ENCODE data around the gene MRPL23.

MRPL23 gene

GRCh38 chr11:2002042-2002776 is 55.1 kb downstream of the MRPL23 start:
- H3K9ac ChIP-seq (ENCODE audit: low read length), result no peak overlapping the region
- H3K4me1 ChIP-seq (ENCODE audit: control insufficient read depth, insufficient read depth, low read length), result no peaks in the 10 kb centered on the region
- H3K27me3 ChIP-seq (ENCODE audit: control insufficient read depth, insufficient read depth, low read length), result no peaks in the 10 kb centered on the region
- H3K4me3 ChIP-seq (ENCODE audit: low read length), result no peak overlapping the region
- H3K36me3 ChIP-seq (ENCODE audit: control insufficient read depth, insufficient read depth, low read length), result no peaks in the 10 kb centered on the region
- H3K27ac ChIP-seq (ENCODE audit: low read depth, low read length), result no peak overlapping the region

DNA sequence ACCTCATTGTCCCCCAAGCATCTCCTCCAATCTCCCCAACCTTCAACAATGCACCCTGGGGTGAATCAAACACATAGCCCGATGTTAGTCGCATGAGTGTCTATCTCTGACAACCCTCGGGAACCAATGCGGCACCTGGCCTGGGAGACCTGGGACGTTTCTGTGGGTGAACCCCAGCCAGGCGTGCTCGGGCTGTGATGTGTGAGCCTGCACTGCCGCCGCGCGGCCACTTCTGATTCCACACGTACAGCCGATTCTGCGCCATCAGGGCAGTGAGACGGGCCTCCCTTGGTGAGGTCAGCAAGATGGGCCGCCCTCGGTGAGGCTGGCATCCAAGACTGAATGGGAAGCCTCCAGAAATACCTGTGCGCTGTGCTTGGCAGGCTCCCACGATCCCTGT is 55.7 kb downstream of the MRPL23 start:
- no peaks in the 10 kb centered on the region for H3K4me1 ChIP-seq (ENCODE audit: control insufficient read depth, insufficient read depth, low read length)
- no peak overlapping the region for H3K9ac ChIP-seq (ENCODE audit: low read length)
- no peak overlapping the region for H3K4me3 ChIP-seq (ENCODE audit: low read length)
- H3K27ac ChIP-seq (ENCODE audit: low read depth, low read length), result no peak overlapping the region
- H3K36me3 ChIP-seq (ENCODE audit: control insufficient read depth, insufficient read depth, low read length), result no peaks in the 10 kb centered on the region
- no peaks in the 10 kb centered on the region for H3K27me3 ChIP-seq (ENCODE audit: control insufficient read depth, insufficient read depth, low read length)

GRCh38 chr11:2004466-2004865 is 57.3 kb downstream of the MRPL23 start:
- Histone ChIP-seq H3K9ac (ENCODE audit: low read length) (no peak overlapping the region), H3K27me3 (ENCODE audit: control insufficient read depth, insufficient read depth, low read length) (no peaks in the 10 kb centered on the region), H3K27ac (ENCODE audit: low read depth, low read length) (no peak overlapping the region), H3K4me1 (ENCODE audit: control insufficient read depth, insufficient read depth, low read length) (no peaks in the 10 kb centered on the region), H3K4me3 (ENCODE audit: low read length) (no peak overlapping the region), H3K36me3 (ENCODE audit: control insufficient read depth, insufficient read depth, low read length) (no peaks in the 10 kb centered on the region)

Measured in rectal smooth muscle tissue (tissue), 1 donor.